Spinal cord (tissue), 10 donors: ENCODE data around the gene CFH. TPM values are rescaled to one million over a fixed set of nuclear protein-coding genes. Genes with fewer than 3 reads are reported as not detected.
"Not testable (repeated sequence)": the region's sequence is repeated elsewhere in the genome, so short reads cannot be mapped to it uniquely, and the experiment has no call there.

Experiments used
- DNase-seq, 6 donors: peaks; one replicate each; pipeline versions ENCODE4 v3.0.0 to v3.0.0-alpha.2; 2013 to 2015; ENCODE audit warnings: low spot score in 6 of 6, low read depth in 4 of 6
- H3K27ac ChIP-seq: one replicate; pipeline ENCODE4 v1.5.1; 2013; ENCODE audit warnings: low read depth, low read length, control low read depth
- H3K27me3 ChIP-seq: one replicate; pipeline ENCODE4 v1.6.1; 2013; ENCODE audit warnings: low read length; ENCODE audit not compliant: control insufficient read depth, insufficient read depth
- H3K36me3 ChIP-seq: one replicate; pipeline ENCODE4 v1.6.1; 2013; ENCODE audit warnings: low read length; ENCODE audit not compliant: control insufficient read depth, insufficient read depth
- H3K4me1 ChIP-seq: one replicate; pipeline ENCODE4 v1.6.1; 2013; ENCODE audit warnings: low read length; ENCODE audit not compliant: control insufficient read depth, insufficient read depth
- H3K4me3 ChIP-seq: one replicate; pipeline ENCODE4 v1.5.1; 2013; ENCODE audit warnings: low read depth, low read length, control low read depth
- H3K9me3 ChIP-seq: one replicate; pipeline ENCODE4 v1.6.1; 2013; ENCODE audit warnings: low read length; ENCODE audit not compliant: control insufficient read depth, insufficient read depth
- WGBS: methylation state at CpG from one replicate; pipeline ENCODE4 v1.1.5; 2013; ENCODE audit warnings: missing lambda C conversion rate; ENCODE audit not compliant: insufficient coverage; 5-methylcytosine and 5-hydroxymethylcytosine counted together
- polyA plus RNA-seq, 2 donors: library from polyadenylated mRNA; unstranded; fragments of 120-200 nt; gene quantifications; one replicate each; pipeline ENCODE4 v1.2.1, GENCODE V29; 2013; ENCODE audit not compliant: insufficient read length in 2 of 2
- total RNA-seq, 2 donors: library from RNA; depleted of rRNA in 1 of 2; stranded (reverse); fragments of 120-200 nt in 1 of 2; fragments of >200 nt in 1 of 2; gene quantifications; one replicate each; pipeline versions ENCODE4 v1.2.3 to v1.2.4, GENCODE V29; 2013 to 2014
- donor health status: healthy.

The CFH gene
- total and polyA plus RNA-seq, 4 donors: 12.4 to 982 (median 132) TPM

GRCh38 chr1:196774603-196775002, 122.8 kb downstream of the CFH start, which contains the start of gene CFHR3:
CFHR3 (plus strand) TSS chr1:196774840; CDS start chr1:196774887, 47 bp downstream.
- Histone ChIP-seq H3K9me3 (no peaks in the 10 kb centered on the region), H3K36me3 (no peaks in the 10 kb centered on the region), H3K4me3 (no peak within 1 kb of the TSS), H3K27ac (no peak within 1 kb of the TSS), H3K27me3 (no peaks in the 10 kb centered on the region), H3K4me1 (no peaks in the 10 kb centered on the region)
- no peak for DNase-seq

DNA sequence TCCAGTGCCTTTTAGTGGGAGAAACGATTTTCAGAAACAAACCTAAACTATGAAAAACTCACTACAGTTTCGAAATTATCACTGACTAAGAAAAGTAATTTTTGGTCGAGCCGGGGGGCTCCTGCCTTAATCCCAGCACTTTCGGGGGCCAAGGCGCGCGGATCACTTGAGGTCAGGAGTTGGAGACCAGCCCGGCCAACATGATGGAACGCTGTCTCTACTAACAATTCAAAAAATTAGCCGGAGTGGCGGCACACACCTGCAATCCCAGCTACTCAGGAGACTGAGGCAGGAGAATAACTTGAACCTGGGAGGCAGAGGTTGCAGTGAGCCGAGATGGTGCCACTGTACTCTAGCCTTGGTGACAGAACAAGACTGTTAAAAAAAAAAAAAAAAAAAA, 125.8 kb downstream of the CFH start:
- Histone ChIP-seq H3K36me3 (no peaks in the 10 kb centered on the region), H3K27ac (no peak overlapping the region), H3K9me3 (no peaks in the 10 kb centered on the region), H3K27me3 (no peaks in the 10 kb centered on the region), H3K4me3 (no peak overlapping the region), H3K4me1 (no peaks in the 10 kb centered on the region)
- DNase-seq: no peak
- WGBS: 98% methylated on average over 7 of the region's 13 CpGs

GRCh38 chr1:196779093-196779492, 127.2 kb downstream of the CFH start:
- Histone ChIP-seq H3K4me3 (no peak overlapping the region), H3K36me3 (no peaks in the 10 kb centered on the region), H3K27ac (no peak overlapping the region), H3K27me3 (no peaks in the 10 kb centered on the region), H3K9me3 (no peaks in the 10 kb centered on the region), H3K4me1 (no peaks in the 10 kb centered on the region)
- no CpG with 5 or more reads among the region's 1 CpG for WGBS
- DNase-seq: no peak

DNA sequence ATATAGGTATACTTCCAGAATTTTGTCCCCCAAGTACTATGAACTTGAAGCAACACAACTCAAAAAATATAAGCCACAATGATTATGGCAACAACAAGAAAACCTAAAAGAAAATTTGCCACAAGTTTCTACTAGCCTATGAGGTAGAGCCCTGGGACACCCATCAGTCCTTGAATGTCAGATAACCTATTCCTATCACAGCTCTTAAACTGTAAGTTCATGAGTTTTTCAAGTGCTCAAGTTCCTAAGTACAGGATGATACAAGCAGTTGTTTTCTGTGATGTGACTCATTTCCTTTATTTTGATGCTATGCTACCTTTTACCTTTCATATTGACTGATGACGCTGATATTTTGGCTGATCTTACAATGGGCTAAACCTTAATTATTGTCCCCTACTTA, 139.4 kb downstream of the CFH start:
- H3K4me3 ChIP-seq, DNase-seq, H3K36me3 ChIP-seq, H3K27me3 ChIP-seq, H3K9me3 ChIP-seq, H3K27ac ChIP-seq, H3K4me1 ChIP-seq: not testable (repeated sequence)
- no CpG with 5 or more reads among the region's 1 CpG for WGBS

- H3K4me3 ChIP-seq, H3K4me1 ChIP-seq, H3K9me3 ChIP-seq, H3K27ac ChIP-seq, H3K36me3 ChIP-seq, H3K27me3 ChIP-seq: not testable (repeated sequence)
- peak in 1 of 6 donors; percentile 24 for DNase-seq
- WGBS: 100% methylated on average over 1 of the region's 4 CpGs
Measured at GRCh38 chr1:196794103-196794502, 142.3 kb downstream of the CFH start.

Other genes starting within 250 kb of the CFH start
- gene KCNT2, start 43.6 kb upstream of the CFH start, total RNA-seq: 10 to 100 TPM; 32.3 to 43.1 TPM
- gene KCNT2, start 43.6 kb upstream of the CFH start, polyA plus RNA-seq: 10 to 100 TPM; 11.2 to 14.4 TPM
- under 1 TPM; 0.30 to 0.72 TPM for gene CFHR3, start 122.8 kb downstream of the CFH start, total RNA-seq
- 1 to 10 TPM in 1 of 2 donors, not detected in 1; 1.8 TPM for gene CFHR3, start 122.8 kb downstream of the CFH start, polyA plus RNA-seq
- under 1 TPM; 0.83 to 0.89 TPM for gene CFHR1, start 167.7 kb downstream of the CFH start, total RNA-seq
- gene CFHR1, start 167.7 kb downstream of the CFH start, polyA plus RNA-seq: 1 to 10 TPM; 2.1 to 6.1 TPM
- under 1 TPM; 0.10 to 0.11 TPM for gene CFHR4, start 236.0 kb downstream of the CFH start, total RNA-seq
- gene CFHR4, start 236.0 kb downstream of the CFH start, polyA plus RNA-seq: under 1 TPM in 1 of 2 donors, not detected in 1; 0.33 TPM